NCI-H82 treated with DMSO at 0.1 percent for 48 hours (cell line): Measurements from ENCODE around the gene SPACA7.

Experiments used
- DNase-seq: peaks from one replicate; lab custom pipeline; 2025; ENCODE audit not compliant: unreplicated experiment; lab: John Stamatoyannopoulos, UW

The SPACA7 gene

DNA sequence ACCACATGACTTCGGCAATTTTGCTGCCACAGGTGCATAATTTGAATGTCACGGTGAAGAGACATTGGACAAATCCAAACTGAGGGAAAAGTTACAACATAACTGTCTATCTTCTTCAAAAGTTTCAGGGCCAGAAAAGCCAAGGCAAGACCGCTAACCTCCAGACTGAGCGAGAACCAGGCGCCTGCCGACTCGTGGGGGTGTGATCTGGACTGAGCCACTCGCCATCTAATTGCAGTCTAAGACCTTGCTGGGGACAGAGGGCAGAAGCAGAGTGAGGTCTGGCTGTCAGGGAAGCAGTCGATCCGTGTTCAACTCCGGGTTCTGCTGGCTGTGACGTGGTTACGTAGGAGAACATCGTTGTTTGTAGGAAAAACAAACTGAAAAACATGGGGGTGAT lies 88.6 kb downstream of the SPACA7 start:
- no peak for DNase-seq

DNA sequence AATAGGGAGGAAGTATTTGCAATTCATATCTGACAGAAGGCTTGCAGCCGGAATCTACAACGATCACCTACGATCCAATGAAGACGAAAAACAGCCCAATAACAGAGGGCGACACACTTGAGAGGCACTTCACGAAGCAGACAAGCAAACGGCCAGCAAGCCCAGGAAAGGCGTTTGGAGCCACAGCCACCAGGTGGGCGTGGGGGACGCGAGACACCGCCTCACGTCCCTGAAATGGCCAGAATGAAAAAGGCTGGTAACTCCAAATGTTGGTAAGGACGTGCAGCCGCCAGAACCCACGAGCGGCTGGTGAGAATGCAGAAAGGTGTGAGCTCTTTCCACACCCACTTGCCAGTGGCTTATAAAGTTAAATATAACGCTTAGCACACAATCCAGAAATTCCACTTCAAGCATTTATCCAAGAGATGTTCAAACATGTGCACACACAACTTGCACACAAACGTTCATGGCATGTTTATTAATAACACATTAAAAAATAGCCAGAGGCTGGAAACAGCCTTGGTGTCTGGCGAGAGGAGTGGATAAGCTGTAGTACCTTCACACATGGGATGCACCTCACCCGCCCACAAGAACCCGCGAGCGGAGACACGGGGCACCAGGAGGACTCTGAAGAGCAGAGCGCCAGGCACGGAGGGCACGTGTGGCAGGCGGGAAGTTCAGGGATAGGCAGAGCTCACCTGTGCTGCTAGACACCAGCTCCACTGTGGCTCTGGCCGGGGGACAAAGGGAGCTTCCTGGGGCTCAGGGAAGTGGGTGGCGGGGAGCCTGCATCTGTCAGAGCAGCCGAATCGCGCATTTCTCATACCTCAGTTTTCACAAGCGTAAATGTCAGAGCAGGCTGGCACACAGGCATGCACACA lies 89.3 kb downstream of the SPACA7 start:
- DNase-seq, result no peak

- no peak for DNase-seq
These were observed 90.2 kb downstream of the SPACA7 start for GRCh38 chr13:112466132-112467058.

- DNase-seq, result no peak
These were observed 91.1 kb downstream of the SPACA7 start for GRCh38 chr13:112467236-112467635.

GRCh38 chr13:112468069-112468468 lies 91.9 kb downstream of the SPACA7 start:
- DNase-seq, result no peak

DNA sequence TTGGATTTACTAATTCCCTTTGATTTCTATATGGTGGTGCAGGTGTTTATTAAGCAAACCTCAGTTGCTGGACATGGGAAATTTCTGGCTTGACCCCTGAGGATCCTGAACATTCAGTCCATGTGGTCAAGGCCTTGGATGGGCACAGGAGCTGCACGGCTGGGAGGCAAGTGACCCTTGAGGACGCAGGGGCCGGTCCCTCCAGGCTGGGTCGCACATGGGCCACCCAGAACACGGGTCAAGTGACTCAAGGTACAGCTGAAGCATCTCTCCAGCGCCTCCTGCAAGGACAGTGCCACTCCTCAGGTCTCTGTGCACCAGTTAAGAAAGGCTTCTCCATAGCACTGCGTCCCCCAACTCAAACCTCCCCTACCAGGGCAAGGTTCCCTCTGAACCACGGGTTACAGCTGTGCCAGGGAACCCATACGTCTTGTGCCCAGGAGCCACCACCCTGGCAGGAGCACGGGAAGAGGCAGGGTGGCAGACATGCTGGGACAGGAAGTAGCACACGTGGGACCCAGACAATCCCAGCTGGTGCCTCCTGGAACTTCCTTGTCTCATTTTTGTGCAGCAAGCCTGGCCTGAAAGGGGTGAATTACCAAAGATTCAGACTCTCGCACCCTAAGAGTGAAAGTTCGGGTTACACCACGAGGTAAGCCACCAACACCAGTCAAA lies 93.1 kb downstream of the SPACA7 start:
- no peak for DNase-seq

DNA sequence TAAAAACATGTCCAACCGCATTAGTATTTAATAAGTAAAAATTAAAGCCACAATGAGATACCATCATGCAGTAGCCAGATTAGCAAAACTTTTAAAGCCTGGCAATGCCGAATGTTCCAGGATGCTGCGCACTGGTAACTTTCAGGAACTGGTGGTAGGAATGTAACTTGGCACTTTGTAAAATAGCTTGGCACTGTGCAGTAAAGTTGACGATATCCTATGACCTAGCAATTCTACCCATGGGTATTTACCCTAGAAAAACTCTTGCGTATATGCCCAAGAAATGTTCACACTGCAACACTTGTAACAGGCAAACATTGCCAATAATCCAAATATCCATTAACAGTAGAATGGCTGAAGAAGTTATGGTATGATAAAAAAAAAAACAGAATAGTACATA lies 97.7 kb downstream of the SPACA7 start:
- no peak for DNase-seq

GRCh38 chr13:112474869-112475268 lies 98.7 kb downstream of the SPACA7 start:
- no peak for DNase-seq

DNA sequence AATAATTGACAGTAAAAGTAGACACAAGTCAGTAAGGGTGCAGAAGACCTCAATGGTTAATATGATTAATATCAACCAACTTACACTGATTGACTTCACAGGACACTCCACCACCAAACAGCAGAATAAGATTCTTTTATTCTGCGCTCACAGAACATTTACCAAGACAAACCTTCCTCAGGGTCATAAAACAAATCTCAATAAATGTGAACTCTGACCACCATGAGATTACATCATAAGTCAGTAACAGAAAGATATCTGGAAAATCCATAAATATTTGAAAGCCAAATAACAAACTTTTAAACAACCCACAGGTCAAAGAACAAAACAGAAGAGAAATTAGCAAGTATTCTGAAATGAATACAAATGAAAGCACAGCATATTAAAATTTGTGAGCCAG lies 99.7 kb downstream of the SPACA7 start:
- DNase-seq, result no peak

DNA sequence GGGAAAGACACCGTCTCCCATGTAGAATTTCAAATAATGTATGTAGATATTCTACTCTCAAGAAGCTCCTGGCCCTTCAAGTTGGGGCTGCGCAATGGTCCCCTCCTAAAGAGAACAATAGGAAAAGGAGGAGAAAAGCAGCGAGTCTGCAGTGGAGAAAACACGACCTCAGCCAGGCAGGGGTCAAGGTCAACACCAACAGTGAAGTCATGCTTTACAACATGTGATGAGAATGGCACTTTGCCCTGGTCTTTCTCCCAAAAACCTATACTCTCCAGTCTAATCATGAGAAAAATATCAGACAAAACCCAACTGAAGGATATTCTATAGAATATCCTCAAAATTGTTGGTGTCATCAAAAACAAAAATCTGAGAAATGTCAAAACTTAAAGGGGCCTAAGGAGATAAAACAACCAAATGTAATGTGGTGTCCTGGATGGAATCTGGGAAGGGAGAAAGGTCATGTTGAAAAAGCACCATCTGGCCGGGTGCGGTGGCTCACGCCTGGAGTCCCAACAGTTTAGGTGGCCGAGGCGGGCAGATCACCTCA lies 101.0 kb downstream of the SPACA7 start:
- no peak for DNase-seq

GRCh38 chr13:112479389-112479788 lies 103.2 kb downstream of the SPACA7 start:
- no peak for DNase-seq

DNA sequence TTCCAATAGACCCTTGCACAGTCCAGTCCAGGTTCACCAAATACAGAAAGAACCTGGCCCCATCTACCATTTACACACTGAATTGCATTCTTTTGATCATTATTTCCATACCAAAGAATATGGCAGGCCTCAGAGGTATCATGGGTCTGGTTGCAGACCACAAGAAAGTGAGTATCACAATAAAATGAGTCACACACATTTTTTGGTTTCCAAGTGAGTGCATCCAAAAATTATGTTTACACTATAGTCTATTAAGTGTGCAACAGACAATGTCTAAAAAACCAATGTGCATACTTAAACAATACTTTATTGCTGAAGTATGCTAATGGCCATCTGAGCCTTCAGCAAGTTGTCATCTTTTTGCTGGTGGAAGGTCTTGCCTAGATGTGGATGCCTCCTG lies 105.3 kb downstream of the SPACA7 start:
- DNase-seq, result no peak

- no peak for DNase-seq
These were observed 107.1 kb downstream of the SPACA7 start for GRCh38 chr13:112483299-112483698.
